BE2C (cell line): ENCODE results near the gene UBFD1.

Experiments used
- DNase-seq: peaks from one replicate; pipeline ENCODE4 v3.0.0-alpha.2; 2020
- H3K27me3 ChIP-seq: fragments of 250-450 bp; sonication (Bioruptor Pico); 2 replicates; pipeline ENCODE4 v1.5.1; 2020; ENCODE audit warnings: mild to moderate bottlenecking
- H3K36me3 ChIP-seq: fragments of 250-450 bp; sonication (Bioruptor Pico); 2 replicates; pipeline ENCODE4 v1.5.1; 2020; ENCODE audit warnings: mild to moderate bottlenecking
- H3K4me1 ChIP-seq: fragments of 250-450 bp; sonication (Bioruptor Pico); 2 replicates; pipeline ENCODE4 v1.5.1; 2020
- H3K4me3 ChIP-seq: 2 replicates; pipeline ENCODE4 v1.5.1; 2011; ENCODE audit warnings: low read depth, low read length
- H3K9me3 ChIP-seq: fragments of 250-450 bp; sonication (Bioruptor Pico); 2 replicates; pipeline ENCODE4 v1.5.1; 2020
- TF ChIP-seq, protein P1 (sequence below): IDR thresholded peaks from 2 replicates; pipeline ENCODE4 v1.5.1; 2012; ENCODE audit warnings: mild to moderate bottlenecking, low read depth, low read length

The UBFD1 gene

DNA sequence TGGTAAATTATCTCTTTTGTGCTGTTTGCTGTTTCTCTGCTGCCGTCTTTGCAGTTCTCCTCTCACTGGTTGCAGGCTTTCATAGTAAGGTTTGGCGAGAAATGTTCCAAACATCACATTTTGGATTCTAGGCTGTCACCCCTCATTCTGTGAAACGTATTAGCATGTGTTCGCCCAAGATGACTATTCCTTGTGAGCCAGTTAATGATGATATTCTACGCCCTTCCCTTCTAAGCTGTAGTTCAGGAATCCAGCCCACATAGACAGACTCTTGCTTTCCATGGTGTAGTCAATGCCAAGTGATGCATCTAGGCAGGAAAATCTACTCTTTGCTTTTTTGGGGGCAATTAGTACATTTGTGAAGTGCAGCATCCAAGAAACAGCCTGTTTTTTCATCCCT is 14.4 kb downstream of the UBFD1 start:
- DNase-seq: no peak
- Histone ChIP-seq H3K27me3 (no peaks in the 10 kb centered on the region), H3K36me3 (peaks cover 39% of the 10 kb centered on the region), H3K4me1 (no peaks in the 10 kb centered on the region), H3K9me3 (no peaks in the 10 kb centered on the region), H3K4me3 (no peak overlapping the region)
- TF ChIP-seq, protein P1, sequence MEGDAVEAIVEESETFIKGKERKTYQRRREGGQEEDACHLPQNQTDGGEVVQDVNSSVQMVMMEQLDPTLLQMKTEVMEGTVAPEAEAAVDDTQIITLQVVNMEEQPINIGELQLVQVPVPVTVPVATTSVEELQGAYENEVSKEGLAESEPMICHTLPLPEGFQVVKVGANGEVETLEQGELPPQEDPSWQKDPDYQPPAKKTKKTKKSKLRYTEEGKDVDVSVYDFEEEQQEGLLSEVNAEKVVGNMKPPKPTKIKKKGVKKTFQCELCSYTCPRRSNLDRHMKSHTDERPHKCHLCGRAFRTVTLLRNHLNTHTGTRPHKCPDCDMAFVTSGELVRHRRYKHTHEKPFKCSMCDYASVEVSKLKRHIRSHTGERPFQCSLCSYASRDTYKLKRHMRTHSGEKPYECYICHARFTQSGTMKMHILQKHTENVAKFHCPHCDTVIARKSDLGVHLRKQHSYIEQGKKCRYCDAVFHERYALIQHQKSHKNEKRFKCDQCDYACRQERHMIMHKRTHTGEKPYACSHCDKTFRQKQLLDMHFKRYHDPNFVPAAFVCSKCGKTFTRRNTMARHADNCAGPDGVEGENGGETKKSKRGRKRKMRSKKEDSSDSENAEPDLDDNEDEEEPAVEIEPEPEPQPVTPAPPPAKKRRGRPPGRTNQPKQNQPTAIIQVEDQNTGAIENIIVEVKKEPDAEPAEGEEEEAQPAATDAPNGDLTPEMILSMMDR: no peak

DNA sequence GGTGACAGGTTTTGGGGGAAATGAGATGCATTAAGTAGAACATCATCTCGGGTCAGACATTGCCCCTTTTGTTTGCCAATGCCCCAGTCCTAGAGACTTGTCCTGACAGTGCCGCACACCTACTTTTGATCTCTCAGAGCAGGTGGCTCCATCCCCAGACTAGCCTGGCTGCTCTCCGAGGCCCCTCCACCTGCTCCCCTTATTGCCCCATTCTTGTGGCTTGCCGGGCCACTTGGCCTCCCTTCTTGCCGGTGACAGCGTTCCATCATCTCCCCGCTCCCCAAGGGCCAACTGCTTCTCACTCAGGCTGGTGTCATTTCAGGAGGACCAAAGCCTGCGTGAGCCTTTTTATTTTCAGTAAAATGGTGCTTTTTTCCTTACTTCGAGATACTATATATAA is 14.9 kb downstream of the UBFD1 start:
- Histone ChIP-seq H3K9me3 (no peaks in the 10 kb centered on the region), H3K36me3 (peaks cover 34% of the 10 kb centered on the region), H3K4me3 (no peak overlapping the region), H3K4me1 (no peaks in the 10 kb centered on the region), H3K27me3 (no peaks in the 10 kb centered on the region)
- no peak for DNase-seq
- TF ChIP-seq, protein P1: no peak

DNA sequence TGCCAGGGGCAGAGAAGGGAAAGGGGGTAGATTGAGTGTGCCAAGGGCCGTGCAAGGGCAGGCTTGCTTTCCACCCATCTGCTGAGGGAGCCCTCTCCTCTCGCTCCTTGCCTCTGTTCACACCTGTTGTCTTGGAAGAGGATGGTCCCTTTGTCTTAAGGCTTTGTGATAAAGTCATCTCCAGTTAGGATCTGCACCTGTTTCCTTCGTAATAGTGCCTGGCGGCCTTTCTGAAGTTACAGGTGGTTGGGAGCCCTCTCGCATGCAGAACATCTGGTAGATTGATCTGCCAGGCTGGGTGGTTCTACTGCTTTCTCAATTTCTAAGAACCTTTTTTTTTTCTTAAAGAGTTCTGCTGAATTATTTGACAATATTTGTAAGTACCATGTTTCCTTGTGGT is 16.3 kb downstream of the UBFD1 start:
- DNase-seq: no peak
- Histone ChIP-seq H3K27me3 (no peaks in the 10 kb centered on the region), H3K4me1 (no peaks in the 10 kb centered on the region), H3K36me3 (peaks cover 25% of the 10 kb centered on the region), H3K9me3 (no peaks in the 10 kb centered on the region), H3K4me3 (no peak overlapping the region)
- TF ChIP-seq, protein P1: no peak

DNA sequence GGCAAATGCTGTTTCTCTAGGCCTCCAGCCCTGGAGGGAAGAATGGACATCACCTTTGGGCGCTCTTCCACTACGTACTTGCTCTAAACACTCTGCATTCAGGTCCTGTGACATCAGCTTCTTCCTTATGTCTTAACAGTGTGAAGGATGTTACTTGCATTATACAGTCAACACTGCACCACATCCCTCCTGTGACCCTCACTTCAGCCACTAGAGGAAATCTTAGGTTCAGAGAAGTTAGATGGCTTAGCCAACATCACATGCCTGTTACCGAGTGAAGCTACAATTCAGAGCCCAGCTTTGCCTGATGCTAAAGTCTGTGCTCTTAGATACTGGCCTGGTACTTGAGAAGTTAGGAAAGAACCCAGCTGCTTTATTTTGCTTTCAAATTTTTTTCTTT is 18.3 kb downstream of the UBFD1 start:
- peaks cover 31% of the 10 kb centered on the region for H3K36me3 ChIP-seq
- H3K4me1 ChIP-seq: no peaks in the 10 kb centered on the region
- TF ChIP-seq, protein P1: no peak
- H3K9me3 ChIP-seq: no peaks in the 10 kb centered on the region
- H3K27me3 ChIP-seq: no peaks in the 10 kb centered on the region
- H3K4me3 ChIP-seq: no peak overlapping the region
- no peak for DNase-seq

DNA sequence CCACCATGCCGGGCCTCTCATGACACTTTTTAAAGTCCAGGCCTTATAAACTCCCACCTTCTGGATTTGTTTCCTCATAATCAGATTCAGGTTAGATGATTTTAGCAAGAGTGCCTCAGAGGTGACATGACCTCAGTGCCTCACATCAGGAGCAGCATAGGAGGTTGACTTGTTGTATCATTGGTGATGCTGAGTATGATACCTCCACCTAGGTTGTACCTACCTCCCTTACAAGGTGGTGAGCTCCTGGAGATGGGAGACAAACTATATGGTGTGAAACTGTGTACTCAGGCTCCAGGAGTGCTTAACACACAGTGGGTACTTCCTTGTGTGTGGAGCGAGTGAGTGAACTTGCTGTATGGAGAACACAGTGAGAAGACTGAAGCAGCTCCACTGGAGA is 20.0 kb downstream of the UBFD1 start:
- Histone ChIP-seq H3K36me3 (peaks cover 45% of the 10 kb centered on the region), H3K27me3 (no peaks in the 10 kb centered on the region)

DNA sequence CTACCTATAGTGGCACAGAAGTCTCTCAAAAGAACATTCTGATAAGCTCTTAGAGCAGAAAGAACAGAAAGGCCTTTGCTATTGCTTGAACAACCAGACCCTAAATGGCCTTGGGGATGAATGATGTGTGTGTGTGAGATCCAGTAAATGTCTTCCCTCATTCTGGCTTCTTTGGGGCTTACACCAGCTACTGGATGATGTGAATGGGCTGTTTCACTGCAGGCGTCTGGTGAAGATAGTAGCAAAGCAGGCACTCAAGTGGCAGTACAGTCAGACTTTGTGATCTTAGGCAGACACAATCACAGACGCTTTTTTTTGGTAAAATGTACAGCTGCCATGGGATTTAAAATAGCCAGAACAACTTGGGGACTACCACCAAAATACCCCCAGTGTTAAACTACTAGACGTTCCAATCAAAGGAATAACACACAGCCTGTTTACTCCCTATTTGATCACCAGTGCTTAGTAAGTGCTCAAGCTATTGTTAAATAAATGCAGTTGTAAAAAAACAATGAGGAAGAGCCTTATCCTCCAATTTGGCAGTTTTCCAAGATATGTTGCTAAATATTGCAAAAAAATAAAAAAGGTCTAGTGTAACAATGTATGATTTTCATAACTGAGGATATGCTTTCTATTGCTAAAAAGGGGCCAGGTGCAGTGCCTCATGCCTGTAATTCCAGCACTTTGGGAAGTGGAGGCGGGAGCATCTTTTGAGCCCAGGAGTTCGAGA is 20.7 kb downstream of the UBFD1 start:
- Histone ChIP-seq H3K27me3 (no peaks in the 10 kb centered on the region), H3K4me3 (no peak overlapping the region), H3K36me3 (peaks cover 46% of the 10 kb centered on the region), H3K4me1 (no peaks in the 10 kb centered on the region), H3K9me3 (no peaks in the 10 kb centered on the region)
- TF ChIP-seq, protein P1: no peak
- no peak for DNase-seq

More for the DNA sequence above, 20.0 kb downstream of the UBFD1 start:
- TF ChIP-seq, protein P1: no peak
- Histone ChIP-seq H3K9me3 (no peaks in the 10 kb centered on the region), H3K4me3 (no peak overlapping the region), H3K4me1 (no peaks in the 10 kb centered on the region)
- DNase-seq: no peak
